ENCODE data around the gene NEDD8. TPM values are rescaled to one million over a fixed set of nuclear protein-coding genes. Genes with fewer than 3 reads are reported as not detected.

NEDD8 gene
- total RNA-seq, 4 donors from 2014 or later: 149 to 317 (median 172) TPM

DNA sequence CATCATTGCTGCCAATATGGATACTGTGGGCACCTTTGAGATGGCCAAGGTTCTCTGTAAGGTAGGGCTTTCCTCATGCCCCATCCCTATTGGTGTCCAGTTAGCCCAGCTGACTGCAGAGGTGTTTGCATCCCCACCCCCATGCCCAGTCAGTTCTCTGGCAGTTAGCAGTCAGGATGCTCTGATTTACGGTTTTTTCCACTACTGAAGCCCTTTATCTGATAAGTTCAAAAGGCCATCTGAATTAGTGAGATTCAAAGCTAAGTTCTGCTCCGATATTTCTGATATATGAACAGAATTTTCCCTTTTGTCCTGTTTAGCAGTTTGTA lies 1.3 kb upstream of the NEDD8 start:
- Histone ChIP-seq H3K4me3 (replicated peaks in 1 of 3) (peak overlapping the region in 2 of 3 donors; percentile 78 to 92), H3K36me3 (peaks cover 25 to 30% of the 10 kb centered on the region in 2 donors), H3K9me3 (no peaks in the 10 kb centered on the region), H3K4me1 (peaks cover 18 to 28% of the 10 kb centered on the region in 2 donors), H3K27ac (peak overlapping the region in 2 of 3 donors; percentile 64 to 85), H3K27me3 (no peaks in the 10 kb centered on the region)
- WGBS, 2 donors: 71 to 86% methylated on average over 2 of the region's 2 CpGs
- TF ChIP-seq, protein P1, sequence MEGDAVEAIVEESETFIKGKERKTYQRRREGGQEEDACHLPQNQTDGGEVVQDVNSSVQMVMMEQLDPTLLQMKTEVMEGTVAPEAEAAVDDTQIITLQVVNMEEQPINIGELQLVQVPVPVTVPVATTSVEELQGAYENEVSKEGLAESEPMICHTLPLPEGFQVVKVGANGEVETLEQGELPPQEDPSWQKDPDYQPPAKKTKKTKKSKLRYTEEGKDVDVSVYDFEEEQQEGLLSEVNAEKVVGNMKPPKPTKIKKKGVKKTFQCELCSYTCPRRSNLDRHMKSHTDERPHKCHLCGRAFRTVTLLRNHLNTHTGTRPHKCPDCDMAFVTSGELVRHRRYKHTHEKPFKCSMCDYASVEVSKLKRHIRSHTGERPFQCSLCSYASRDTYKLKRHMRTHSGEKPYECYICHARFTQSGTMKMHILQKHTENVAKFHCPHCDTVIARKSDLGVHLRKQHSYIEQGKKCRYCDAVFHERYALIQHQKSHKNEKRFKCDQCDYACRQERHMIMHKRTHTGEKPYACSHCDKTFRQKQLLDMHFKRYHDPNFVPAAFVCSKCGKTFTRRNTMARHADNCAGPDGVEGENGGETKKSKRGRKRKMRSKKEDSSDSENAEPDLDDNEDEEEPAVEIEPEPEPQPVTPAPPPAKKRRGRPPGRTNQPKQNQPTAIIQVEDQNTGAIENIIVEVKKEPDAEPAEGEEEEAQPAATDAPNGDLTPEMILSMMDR (IDR thresholded peaks at IDR 0.05): no peak
- no peak for TF ChIP-seq POLR2A (IDR thresholded peaks at IDR 0.05)
- no peak for DNase-seq
- intact Hi-C loops (cut with DNase I): loop anchor here (10.0 kb wide), 1 partner anchor 201 kb away; no protein-coding TSS in a partner anchor

DNA sequence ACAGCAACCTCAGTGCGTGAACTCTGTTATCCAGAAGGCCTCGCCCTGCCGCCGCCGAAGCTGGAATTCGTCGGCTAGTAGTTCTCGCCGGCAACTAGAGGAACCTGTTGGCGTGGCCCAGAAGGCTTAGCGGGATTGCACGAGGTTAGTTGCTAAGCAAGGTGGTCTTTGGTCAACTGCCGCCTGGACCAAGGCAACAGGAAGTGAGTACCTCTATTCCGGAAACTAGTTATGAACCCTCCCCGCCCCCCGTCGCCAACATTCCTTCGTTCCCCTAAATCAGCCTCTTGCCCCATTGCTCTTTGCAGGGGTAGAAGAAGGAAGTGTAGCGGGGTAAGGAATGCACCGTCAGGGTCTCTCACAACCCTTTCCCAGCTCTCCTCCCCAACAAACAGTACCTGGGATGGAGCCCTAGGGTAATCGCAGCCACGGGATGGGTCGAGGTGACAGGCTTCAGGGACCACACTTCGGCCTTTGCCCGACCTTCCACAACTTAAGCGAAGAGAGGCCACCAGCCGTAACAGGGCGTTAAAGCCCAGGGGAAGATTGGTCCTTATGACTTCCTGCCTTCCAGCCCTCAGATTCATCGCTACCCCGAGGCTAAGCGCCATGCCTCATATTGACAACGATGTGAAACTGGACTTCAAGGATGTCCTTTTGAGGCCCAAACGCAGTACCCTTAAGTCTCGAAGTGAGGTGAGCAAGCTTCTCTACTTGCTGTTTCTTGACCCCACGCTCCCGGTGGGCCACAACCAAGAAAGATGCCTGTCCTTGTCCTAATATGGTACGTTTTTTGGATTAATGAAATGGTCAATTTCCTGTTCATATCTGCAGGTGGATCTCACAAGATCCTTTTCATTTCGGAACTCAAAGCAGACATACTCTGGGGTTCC lies 724 bp upstream of the NEDD8 start, which contains the start of gene GMPR2:
Gene GMPR2 (plus strand): TSS at position 285 of the 893 bp plus-strand sequence. CDS start 325 bp downstream, at position 610.
- DNase-seq: peak in 1 of 2 donors; percentile 73
- Histone ChIP-seq H3K4me3 (replicated peaks in 1 of 3) (peak within 1 kb of the TSS; percentile 56 to 92 (median 78)), H3K4me1 (peaks cover 18 to 28% of the 10 kb centered on the region in 2 donors)

DNA sequence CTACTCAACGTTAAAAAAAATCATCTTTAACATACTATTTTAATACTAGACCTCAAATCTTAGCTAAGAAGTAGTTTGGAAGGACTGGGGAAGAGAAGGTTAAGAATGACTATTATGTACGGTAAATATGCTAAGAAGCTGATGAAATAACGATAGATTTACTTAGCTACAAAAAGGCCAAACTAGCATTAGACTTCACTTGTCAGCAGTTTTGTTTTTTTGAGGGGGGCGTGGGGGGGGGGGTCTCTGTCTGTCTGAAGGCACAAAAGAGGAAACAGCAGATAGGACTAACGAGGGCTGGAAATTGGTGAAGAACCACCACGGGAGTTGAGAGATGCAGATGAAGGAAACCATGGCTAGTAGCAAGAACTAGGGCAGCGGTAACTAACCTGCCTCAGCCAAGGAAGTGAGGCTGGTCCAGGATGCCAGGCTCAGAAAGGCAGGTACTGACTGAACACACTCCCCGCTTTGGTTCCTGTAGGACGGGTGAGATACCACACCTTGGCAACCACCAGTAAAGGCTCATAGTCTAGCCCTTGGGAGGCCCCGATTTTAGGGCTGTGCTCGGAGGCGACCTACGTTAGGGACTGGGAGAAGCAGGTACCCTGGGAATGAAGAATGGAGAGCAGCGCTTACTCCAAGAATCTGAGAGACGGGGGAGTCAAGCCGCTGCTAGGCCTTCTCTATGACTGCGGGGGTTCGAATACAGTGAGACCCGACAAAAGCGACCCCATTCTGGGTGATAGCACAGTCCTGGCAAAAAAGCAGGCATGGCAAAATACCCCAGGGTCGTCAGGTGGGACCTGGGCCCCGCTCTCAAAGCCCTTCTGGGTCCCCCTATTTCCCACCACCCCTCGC lies 675 bp downstream of the NEDD8 start:
- Histone ChIP-seq H3K27ac (peak overlapping the region; percentile 64 to 91 (median 85)), H3K4me1 (peaks cover 18 to 28% of the 10 kb centered on the region in 2 donors), H3K9me3 (no peaks in the 10 kb centered on the region), H3K4me3 (replicated peaks in 1 of 3) (peak overlapping the region; percentile 56 to 92 (median 78)), H3K36me3 (peaks cover 9 to 10% of the 10 kb centered on the region in 2 donors), H3K27me3 (no peaks in the 10 kb centered on the region)
- intact Hi-C loops (cut with DNase I): loop anchor here (10.0 kb wide), 1 partner anchor 203 kb away; no protein-coding TSS in a partner anchor
- no peak for TF ChIP-seq POLR2A (IDR thresholded peaks at IDR 0.05)
- TF ChIP-seq, protein P1 (IDR thresholded peaks at IDR 0.05): no peak
- WGBS, 2 donors: 12 to 19% methylated on average over 16 to 23 of the region's 23 CpGs
- DNase-seq: no peak

More for the DNA sequence above, 724 bp upstream of the NEDD8 start, which contains the start of gene GMPR2:
- Histone ChIP-seq H3K27me3 (no peaks in the 10 kb centered on the region), H3K27ac (peak within 1 kb of the TSS; percentile 64 to 91 (median 85)), H3K36me3 (peaks cover 19 to 24% of the 10 kb centered on the region in 2 donors), H3K9me3 (no peaks in the 10 kb centered on the region)
- WGBS, 2 donors: 4 to 5% methylated on average over 30 to 37 of the region's 38 CpGs
- TF ChIP-seq, protein P1 (IDR thresholded peaks at IDR 0.05): no peak
- TF ChIP-seq POLR2A (IDR thresholded peaks at IDR 0.05): peak in 1 of 2 donors; percentile 11
- intact Hi-C loops (cut with DNase I): loop anchor here (10.0 kb wide), 1 partner anchor 202 kb away; no protein-coding TSS in a partner anchor

DNA sequence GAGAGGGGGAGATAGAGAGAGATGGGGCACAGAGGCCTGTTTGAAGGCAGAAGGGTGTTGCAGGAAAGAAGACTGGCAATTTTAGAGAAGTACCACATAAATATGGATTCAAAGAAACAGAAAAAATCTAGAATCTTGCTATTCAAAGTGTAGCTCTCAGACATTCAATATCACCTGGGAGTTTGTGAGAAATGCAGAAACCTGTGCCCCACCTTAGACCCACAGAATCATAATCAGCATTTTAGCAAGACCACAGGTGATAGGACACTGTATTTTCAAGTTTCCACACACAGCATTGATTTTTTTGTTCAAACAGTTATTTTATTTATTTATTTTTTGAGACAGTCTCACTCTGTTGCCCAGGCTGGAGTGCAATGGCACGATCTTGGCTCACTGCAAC lies 3.3 kb downstream of the NEDD8 start:
- H3K4me3 ChIP-seq (replicated peaks in 1 of 3): no peak overlapping the region
- WGBS, 2 donors: 0 to 59% methylated on average over 1 of the region's 1 CpG
- no peaks in the 10 kb centered on the region for H3K9me3 ChIP-seq
- peaks cover 24 to 35% of the 10 kb centered on the region in 2 donors for H3K4me1 ChIP-seq
- no peaks in the 10 kb centered on the region for H3K27me3 ChIP-seq
- TF ChIP-seq POLR2A (IDR thresholded peaks at IDR 0.05): no peak
- TF ChIP-seq, protein P1 (IDR thresholded peaks at IDR 0.05): no peak
- no peaks in the 10 kb centered on the region for H3K36me3 ChIP-seq
- intact Hi-C loops (cut with DNase I): no loop called here
- no peak overlapping the region for H3K27ac ChIP-seq
- DNase-seq: no peak
